ENCODE measurements around the gene ASB10. TPM values are rescaled to one million over a fixed set of nuclear protein-coding genes. Genes with fewer than 3 reads are reported as not detected.

Gene ASB10
- total and polyA plus RNA-seq, 4 donors = not detected

- WGBS, 2 donors = 95 to 96% methylated on average over 23 of the region's 23 CpGs
- no peak overlapping the region for H3K4me3 ChIP-seq
- no peaks in the 10 kb centered on the region for H3K4me1 ChIP-seq (ENCODE audit: control insufficient read depth in 5 of 5, insufficient read depth in 5 of 5, low read length in 5 of 5)
- no peak for TF ChIP-seq CTCF (IDR thresholded peaks at IDR 0.05; ENCODE audit: control extremely low read depth, extremely low read depth)
- H3K9me3 ChIP-seq (ENCODE audit: control insufficient read depth in 4 of 4, insufficient read depth in 3 of 4, low read length in 3 of 4) = no peaks in the 10 kb centered on the region
- H3K36me3 ChIP-seq (ENCODE audit: control insufficient read depth in 4 of 4, insufficient read depth in 4 of 4, low read length in 4 of 4) = no peaks in the 10 kb centered on the region
- no peak overlapping the region for H3K27ac ChIP-seq (ENCODE audit: low read depth in 1 of 2, low read length in 1 of 2)
- H3K9ac ChIP-seq (ENCODE audit: insufficient read depth in 1 of 2, low read length in 2 of 2) = no peak overlapping the region
- no peaks in the 10 kb centered on the region for H3K27me3 ChIP-seq (ENCODE audit: control insufficient read depth in 3 of 3, insufficient read depth in 3 of 3, low read length in 2 of 3)
- ATAC-seq (ENCODE audit: insufficient read depth, low FRiP score) = no peak
- DNase-seq = no peak
These were observed 5.0 kb upstream of the ASB10 start for GRCh38 chr7:151192002-151192539.

DNA sequence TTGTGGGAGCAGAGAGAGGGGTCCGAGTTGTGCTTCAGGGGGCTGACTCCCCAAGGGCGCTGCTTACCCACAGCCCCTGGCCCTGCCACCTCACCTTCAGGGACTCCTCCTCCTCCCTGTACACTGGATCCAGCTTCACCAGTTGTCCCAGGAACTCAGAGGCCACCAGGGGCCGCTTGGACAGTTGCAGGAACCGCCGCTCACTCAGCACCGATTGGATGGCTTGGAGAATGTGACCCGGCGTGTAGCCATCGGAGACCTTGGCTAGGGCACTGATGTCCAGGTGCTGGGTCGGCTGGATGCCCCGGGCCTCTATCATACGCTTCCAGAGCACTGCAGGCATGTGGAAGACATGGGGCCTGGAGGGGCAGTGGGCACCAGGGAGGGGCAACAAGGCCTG lies 4.5 kb upstream of the ASB10 start:
- no peak for ATAC-seq (ENCODE audit: insufficient read depth, low FRiP score)
- WGBS, 2 donors = 78 to 90% methylated on average over 12 of the region's 12 CpGs
- H3K4me3 ChIP-seq = no peak overlapping the region
- H3K4me1 ChIP-seq (ENCODE audit: control insufficient read depth in 5 of 5, insufficient read depth in 5 of 5, low read length in 5 of 5) = no peaks in the 10 kb centered on the region
- H3K36me3 ChIP-seq (ENCODE audit: control insufficient read depth in 4 of 4, insufficient read depth in 4 of 4, low read length in 4 of 4) = no peaks in the 10 kb centered on the region
- no peak overlapping the region for H3K27ac ChIP-seq (ENCODE audit: low read depth in 1 of 2, low read length in 1 of 2)
- H3K9ac ChIP-seq (ENCODE audit: insufficient read depth in 1 of 2, low read length in 2 of 2) = no peak overlapping the region
- no peaks in the 10 kb centered on the region for H3K27me3 ChIP-seq (ENCODE audit: control insufficient read depth in 3 of 3, insufficient read depth in 3 of 3, low read length in 2 of 3)
- H3K9me3 ChIP-seq (ENCODE audit: control insufficient read depth in 4 of 4, insufficient read depth in 3 of 4, low read length in 3 of 4) = no peaks in the 10 kb centered on the region
- no peak for DNase-seq
- no peak for TF ChIP-seq CTCF (IDR thresholded peaks at IDR 0.05; ENCODE audit: control extremely low read depth, extremely low read depth)

DNA sequence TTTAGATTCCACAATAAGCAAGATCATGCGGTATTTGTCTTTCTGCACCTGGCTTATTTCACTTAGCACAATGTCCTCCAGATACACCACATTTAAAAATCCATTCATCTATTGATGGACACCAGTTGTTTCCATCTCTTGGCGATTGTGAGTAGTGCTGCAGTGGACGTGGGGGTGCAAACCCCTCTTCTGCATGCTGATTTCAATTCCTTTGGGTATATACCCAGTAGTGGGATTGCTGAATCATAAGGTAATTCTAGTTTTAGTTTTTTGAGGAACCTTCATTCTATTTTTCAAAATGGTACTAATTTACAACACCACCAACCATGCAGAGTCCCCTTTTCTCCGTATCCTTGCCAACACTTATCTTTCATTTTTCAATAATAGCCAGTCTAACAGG lies 2.0 kb upstream of the ASB10 start:
- no peak for DNase-seq

More for the DNA sequence above, 2.0 kb upstream of the ASB10 start:
- H3K9ac ChIP-seq (ENCODE audit: insufficient read depth in 1 of 2, low read length in 2 of 2) = no peak overlapping the region
- ATAC-seq (ENCODE audit: insufficient read depth, low FRiP score) = no peak
- no peak overlapping the region for H3K27ac ChIP-seq (ENCODE audit: low read depth in 1 of 2, low read length in 1 of 2)
- 82 to 88% methylated on average over 4 of the region's 4 CpGs for WGBS, 2 donors
- peaks cover 0 to 5% (median 0%) of the 10 kb centered on the region in 5 donors for H3K4me1 ChIP-seq (ENCODE audit: control insufficient read depth in 5 of 5, insufficient read depth in 5 of 5, low read length in 5 of 5)
- no peak overlapping the region for H3K4me3 ChIP-seq
- no peak for TF ChIP-seq CTCF (IDR thresholded peaks at IDR 0.05; ENCODE audit: control extremely low read depth, extremely low read depth)
- no peaks in the 10 kb centered on the region for H3K36me3 ChIP-seq (ENCODE audit: control insufficient read depth in 4 of 4, insufficient read depth in 4 of 4, low read length in 4 of 4)
- no peaks in the 10 kb centered on the region for H3K9me3 ChIP-seq (ENCODE audit: control insufficient read depth in 4 of 4, insufficient read depth in 3 of 4, low read length in 3 of 4)
- no peaks in the 10 kb centered on the region for H3K27me3 ChIP-seq (ENCODE audit: control insufficient read depth in 3 of 3, insufficient read depth in 3 of 3, low read length in 2 of 3)
